Measurements from ENCODE around the gene AGPAT1. TPM values are rescaled to one million over a fixed set of nuclear protein-coding genes. Genes with fewer than 3 reads are reported as not detected.

AGPAT1 gene
- total RNA-seq, 1 experiment from 2014 or later, result 65.4 TPM

GRCh38 chr6:32210191-32210601, 34.3 kb upstream of the AGPAT1 start:
- no peaks in the 10 kb centered on the region for H3K9me3 ChIP-seq (replicated peaks)
- H3K36me3 ChIP-seq, result no peaks in the 10 kb centered on the region
- no peak overlapping the region for H3K4me3 ChIP-seq
- H3K4me1 ChIP-seq (replicated peaks), result no peaks in the 10 kb centered on the region
- no peaks in the 10 kb centered on the region for H3K27me3 ChIP-seq (replicated peaks)
- DNase-seq (ENCODE audit: low read depth in 1 of 2, low spot score in 2 of 2), result no peak
- no peak overlapping the region for H3K27ac ChIP-seq

- no peak overlapping the region for H3K4me3 ChIP-seq
- DNase-seq (ENCODE audit: low read depth in 1 of 2, low spot score in 2 of 2), result no peak
- no peak overlapping the region for H3K27ac ChIP-seq
- no peaks in the 10 kb centered on the region for H3K9me3 ChIP-seq (replicated peaks)
- H3K4me1 ChIP-seq (replicated peaks), result peaks cover 3% of the 10 kb centered on the region
- no peaks in the 10 kb centered on the region for H3K36me3 ChIP-seq
- no peaks in the 10 kb centered on the region for H3K27me3 ChIP-seq (replicated peaks)
Observed at GRCh38 chr6:32208996-32209395, 33.1 kb upstream of the AGPAT1 start.

- Histone ChIP-seq H3K27ac (no peak overlapping the region), H3K4me3 (no peak overlapping the region), H3K27me3 (replicated peaks) (no peaks in the 10 kb centered on the region), H3K9me3 (replicated peaks) (no peaks in the 10 kb centered on the region), H3K4me1 (replicated peaks) (peaks cover 26% of the 10 kb centered on the region), H3K36me3 (no peaks in the 10 kb centered on the region)
- DNase-seq (ENCODE audit: low read depth in 1 of 2, low spot score in 2 of 2), result no peak
Observed at GRCh38 chr6:32204268-32204715, 28.4 kb upstream of the AGPAT1 start.

- H3K27ac ChIP-seq, result peak overlapping the region; percentile 24
- H3K27me3 ChIP-seq (replicated peaks), result no peaks in the 10 kb centered on the region
- H3K36me3 ChIP-seq, result no peaks in the 10 kb centered on the region
- DNase-seq (ENCODE audit: low read depth in 1 of 2, low spot score in 2 of 2), result peak; percentile 53 to 69
- no peaks in the 10 kb centered on the region for H3K9me3 ChIP-seq (replicated peaks)
- no peak overlapping the region for H3K4me3 ChIP-seq
- H3K4me1 ChIP-seq (replicated peaks), result peaks cover 26% of the 10 kb centered on the region
Observed at GRCh38 chr6:32203426-32204267, 27.8 kb upstream of the AGPAT1 start.

GRCh38 chr6:32202186-32202585, 26.3 kb upstream of the AGPAT1 start:
- Histone ChIP-seq H3K9me3 (replicated peaks) (no peaks in the 10 kb centered on the region), H3K36me3 (no peaks in the 10 kb centered on the region), H3K4me1 (replicated peaks) (peaks cover 28% of the 10 kb centered on the region), H3K27me3 (replicated peaks) (no peaks in the 10 kb centered on the region), H3K27ac (no peak overlapping the region), H3K4me3 (no peak overlapping the region)
- DNase-seq (ENCODE audit: low read depth in 1 of 2, low spot score in 2 of 2), result no peak

GRCh38 chr6:32200711-32201475, 25.0 kb upstream of the AGPAT1 start:
- H3K9me3 ChIP-seq (replicated peaks), result no peaks in the 10 kb centered on the region
- peaks cover 41% of the 10 kb centered on the region for H3K4me1 ChIP-seq (replicated peaks)
- H3K4me3 ChIP-seq, result no peak overlapping the region
- DNase-seq (ENCODE audit: low read depth in 1 of 2, low spot score in 2 of 2), result peak in 1 of 2 experiments; percentile 38
- no peaks in the 10 kb centered on the region for H3K27me3 ChIP-seq (replicated peaks)
- no peak overlapping the region for H3K27ac ChIP-seq
- H3K36me3 ChIP-seq, result no peaks in the 10 kb centered on the region

GRCh38 chr6:32198866-32199265, 23.0 kb upstream of the AGPAT1 start:
- Histone ChIP-seq H3K36me3 (no peaks in the 10 kb centered on the region), H3K4me3 (no peak overlapping the region), H3K9me3 (replicated peaks) (no peaks in the 10 kb centered on the region), H3K27ac (no peak overlapping the region), H3K4me1 (replicated peaks) (peaks cover 45% of the 10 kb centered on the region), H3K27me3 (replicated peaks) (no peaks in the 10 kb centered on the region)
- no peak for DNase-seq (ENCODE audit: low read depth in 1 of 2, low spot score in 2 of 2)

- Histone ChIP-seq H3K9me3 (replicated peaks) (no peaks in the 10 kb centered on the region), H3K27me3 (replicated peaks) (no peaks in the 10 kb centered on the region), H3K4me1 (replicated peaks) (peaks cover 40% of the 10 kb centered on the region), H3K4me3 (no peak overlapping the region), H3K27ac (no peak overlapping the region), H3K36me3 (no peaks in the 10 kb centered on the region)
- DNase-seq (ENCODE audit: low read depth in 1 of 2, low spot score in 2 of 2), result no peak
Observed at GRCh38 chr6:32198345-32198696, 22.4 kb upstream of the AGPAT1 start.

- peak overlapping the region; percentile 53 for H3K4me3 ChIP-seq
- peak in 1 of 2 experiments; percentile 13 for DNase-seq (ENCODE audit: low read depth in 1 of 2, low spot score in 2 of 2)
- no peaks in the 10 kb centered on the region for H3K36me3 ChIP-seq
- no peaks in the 10 kb centered on the region for H3K27me3 ChIP-seq (replicated peaks)
- H3K9me3 ChIP-seq (replicated peaks), result no peaks in the 10 kb centered on the region
- H3K4me1 ChIP-seq (replicated peaks), result peaks cover 42% of the 10 kb centered on the region
- H3K27ac ChIP-seq, result peak overlapping the region; percentile 99
Observed at GRCh38 chr6:32196682-32197616, 21.1 kb upstream of the AGPAT1 start.

GRCh38 chr6:32195902-32196681, 20.2 kb upstream of the AGPAT1 start:
- Histone ChIP-seq H3K27me3 (replicated peaks) (no peaks in the 10 kb centered on the region), H3K36me3 (no peaks in the 10 kb centered on the region), H3K9me3 (replicated peaks) (no peaks in the 10 kb centered on the region), H3K27ac (peak overlapping the region; percentile 99), H3K4me3 (peak overlapping the region; percentile 53), H3K4me1 (replicated peaks) (peaks cover 39% of the 10 kb centered on the region)
- DNase-seq (ENCODE audit: low read depth in 1 of 2, low spot score in 2 of 2), result peak; percentile 95 to 98

GRCh38 chr6:32195652-32195901, 19.7 kb upstream of the AGPAT1 start:
- peak overlapping the region; percentile 53 for H3K4me3 ChIP-seq
- peak; percentile 100 for DNase-seq (ENCODE audit: low read depth in 1 of 2, low spot score in 2 of 2)
- H3K27ac ChIP-seq, result peak overlapping the region; percentile 99
- H3K9me3 ChIP-seq (replicated peaks), result no peaks in the 10 kb centered on the region
- peaks cover 42% of the 10 kb centered on the region for H3K4me1 ChIP-seq (replicated peaks)
- no peaks in the 10 kb centered on the region for H3K27me3 ChIP-seq (replicated peaks)
- H3K36me3 ChIP-seq, result no peaks in the 10 kb centered on the region

GRCh38 chr6:32194825-32195651, 19.2 kb upstream of the AGPAT1 start:
- peak overlapping the region; percentile 70 for H3K27ac ChIP-seq
- peaks cover 47% of the 10 kb centered on the region for H3K4me1 ChIP-seq (replicated peaks)
- H3K36me3 ChIP-seq, result no peaks in the 10 kb centered on the region
- no peaks in the 10 kb centered on the region for H3K27me3 ChIP-seq (replicated peaks)
- H3K9me3 ChIP-seq (replicated peaks), result no peaks in the 10 kb centered on the region
- peak overlapping the region; percentile 30 for H3K4me3 ChIP-seq
- peak in 1 of 2 experiments; percentile 46 for DNase-seq (ENCODE audit: low read depth in 1 of 2, low spot score in 2 of 2)

Data from SJSA1 (cell line).